Trophoblast cell (in vitro differentiated cells and primary cell): ENCODE data around the gene TSHZ2.
"Not testable (repeated sequence)": the region's sequence is repeated elsewhere in the genome, so short reads cannot be mapped to it uniquely, and the experiment has no call there.

Experiments
- DNase-seq, 2 donors: peaks; one replicate each; pipeline ENCODE4 v3.0.0-alpha.2; 2016
- H2AFZ ChIP-seq: 2 replicates; pipeline ENCODE4 v1.6.1; 2013; ENCODE audit warnings: low read length, moderate library complexity, mild to moderate bottlenecking; ENCODE audit not compliant: insufficient read depth, poor library complexity
- H2AK5ac ChIP-seq: 2 replicates; pipeline ENCODE4 v1.6.1; 2013; ENCODE audit warnings: mild to moderate bottlenecking, low read length
- H2BK120ac ChIP-seq: 2 replicates; pipeline ENCODE4 v1.6.1; 2013; ENCODE audit warnings: low read length, mild to moderate bottlenecking, moderate library complexity; ENCODE audit not compliant: insufficient read depth, poor library complexity
- H2BK12ac ChIP-seq: 2 replicates; pipeline ENCODE4 v1.6.1; 2013; ENCODE audit warnings: mild to moderate bottlenecking, low read length, moderate library complexity
- H2BK5ac ChIP-seq: 2 replicates; pipeline ENCODE4 v1.6.1; 2013; ENCODE audit warnings: low read length, low read depth, moderate library complexity, mild to moderate bottlenecking; ENCODE audit not compliant: poor library complexity
- H3K14ac ChIP-seq: 2 replicates; pipeline ENCODE4 v1.6.1; 2013; ENCODE audit warnings: mild to moderate bottlenecking, low read length
- H3K18ac ChIP-seq: 2 replicates; pipeline ENCODE4 v1.6.1; 2013; ENCODE audit warnings: mild to moderate bottlenecking, low read length
- H3K23ac ChIP-seq: 2 replicates; pipeline ENCODE4 v1.6.1; 2013; ENCODE audit warnings: low read length
- H3K27ac ChIP-seq: 2 replicates; pipeline ENCODE4 v1.5.1; 2013; ENCODE audit warnings: low read depth, mild to moderate bottlenecking, inconsistent platforms, low read length, moderate library complexity
- H3K27me3 ChIP-seq: 2 replicates; pipeline ENCODE4 v1.6.1; 2013; ENCODE audit warnings: inconsistent platforms, mild to moderate bottlenecking, low read length, moderate library complexity; ENCODE audit not compliant: insufficient read depth
- H3K36me3 ChIP-seq, 2 experiments: 1 replicate in 1 of 2; 2 replicates in 1 of 2; pipeline ENCODE4 v1.6.1; 2013; ENCODE audit warnings: low read length in 2 of 2, mild to moderate bottlenecking in 2 of 2, moderate library complexity in 1 of 2; ENCODE audit not compliant: insufficient read depth in 2 of 2, control insufficient read depth in 1 of 2
- H3K4ac ChIP-seq: 2 replicates; pipeline ENCODE4 v1.6.1; 2013; ENCODE audit warnings: low read depth, mild to moderate bottlenecking, low read length, moderate library complexity
- H3K4me1 ChIP-seq, 2 experiments: 1 replicate in 1 of 2; 2 replicates in 1 of 2; pipeline ENCODE4 v1.6.1; 2013; ENCODE audit warnings: low read length in 2 of 2, mild to moderate bottlenecking in 2 of 2, moderate library complexity in 1 of 2; ENCODE audit not compliant: insufficient read depth in 2 of 2, control insufficient read depth in 1 of 2
- H3K4me2 ChIP-seq: 2 replicates; pipeline ENCODE4 v1.6.1; 2013; ENCODE audit warnings: inconsistent platforms, mild to moderate bottlenecking, low read length, moderate library complexity
- H3K4me3 ChIP-seq: 2 replicates; pipeline ENCODE4 v1.5.1; 2013; ENCODE audit warnings: mild to moderate bottlenecking, low read depth, low read length, inconsistent platforms
- H3K79me1 ChIP-seq: one replicate; pipeline ENCODE4 v1.6.1; 2013; ENCODE audit warnings: low read length
- H3K79me2 ChIP-seq: 2 replicates; pipeline ENCODE4 v1.6.1; 2013; ENCODE audit warnings: low read length, mild to moderate bottlenecking; ENCODE audit not compliant: control insufficient read depth, insufficient read depth, poor library complexity
- H3K9ac ChIP-seq: 2 replicates; pipeline ENCODE4 v1.6.1; 2013; ENCODE audit warnings: mild to moderate bottlenecking, low read length
- H3K9me3 ChIP-seq: 2 replicates; pipeline ENCODE4 v1.6.1; 2013; ENCODE audit warnings: low read depth, mild to moderate bottlenecking, control low read depth, inconsistent platforms, low read length; ENCODE audit not compliant: insufficient read depth
- H4K12ac ChIP-seq: 2 replicates; pipeline ENCODE4 v1.6.1; 2013; ENCODE audit warnings: low read depth, mild to moderate bottlenecking, low read length, moderate library complexity
- H4K8ac ChIP-seq: 2 replicates; pipeline ENCODE4 v1.6.1; 2013; ENCODE audit warnings: low read depth, mild to moderate bottlenecking, low read length, moderate library complexity
- H4K91ac ChIP-seq: one replicate; pipeline ENCODE4 v1.6.1; 2013; ENCODE audit warnings: low read depth, mild to moderate bottlenecking, low read length, moderate library complexity
- WGBS: extraction: QIAGEN DNeasy Blood & Tissue Kit; methylation state at CpG from one replicate; pipeline ENCODE4 v1.1.7; 2013; ENCODE audit warnings: missing lambda C conversion rate; ENCODE audit not compliant: insufficient read length, insufficient coverage; ENCODE audit errors: extremely low coverage; 5-methylcytosine and 5-hydroxymethylcytosine counted together

The TSHZ2 gene

GRCh38 chr20:53434662-53435061 lies 462.5 kb downstream of the TSHZ2 start:
- no peak overlapping the region for H3K4ac ChIP-seq
- H2BK12ac ChIP-seq = no peak overlapping the region
- H2BK120ac ChIP-seq = no peak overlapping the region
- H3K79me2 ChIP-seq = no peaks in the 10 kb centered on the region
- no peaks in the 10 kb centered on the region for H3K79me1 ChIP-seq
- H3K23ac ChIP-seq = no peak overlapping the region
- no peak overlapping the region for H3K9ac ChIP-seq
- H2AFZ ChIP-seq = no peak overlapping the region
- H3K36me3 ChIP-seq = no peaks in the 10 kb centered on the region
- no peak for DNase-seq
- no peak overlapping the region for H2BK5ac ChIP-seq
- H4K91ac ChIP-seq = no peak overlapping the region
- H2AK5ac ChIP-seq = no peak overlapping the region
- no peak overlapping the region for H3K14ac ChIP-seq
- no peak overlapping the region for H3K27ac ChIP-seq
- H3K4me3 ChIP-seq = no peak overlapping the region
- no peak overlapping the region for H3K4me2 ChIP-seq
- H4K8ac ChIP-seq = no peak overlapping the region
- WGBS = no CpG with 5 or more reads among the region's 10 CpGs
- H3K4me1 ChIP-seq = no peaks in the 10 kb centered on the region
- no peaks in the 10 kb centered on the region for H3K9me3 ChIP-seq
- no peak overlapping the region for H4K12ac ChIP-seq
- H3K27me3 ChIP-seq = no peaks in the 10 kb centered on the region
- no peak overlapping the region for H3K18ac ChIP-seq

GRCh38 chr20:53436927-53437326 lies 464.8 kb downstream of the TSHZ2 start:
- no CpG with 5 or more reads among the region's 4 CpGs for WGBS
- not testable (repeated sequence) for H2BK12ac ChIP-seq, H3K4ac ChIP-seq, H3K27me3 ChIP-seq, H3K18ac ChIP-seq, H3K4me2 ChIP-seq, DNase-seq, H4K12ac ChIP-seq, H3K9me3 ChIP-seq, H4K8ac ChIP-seq, H3K36me3 ChIP-seq, H2AFZ ChIP-seq, H2BK5ac ChIP-seq, H3K4me1 ChIP-seq, H3K9ac ChIP-seq, H3K79me2 ChIP-seq, H2BK120ac ChIP-seq, H3K14ac ChIP-seq, H2AK5ac ChIP-seq, H3K4me3 ChIP-seq, H4K91ac ChIP-seq, H3K79me1 ChIP-seq, H3K23ac ChIP-seq, H3K27ac ChIP-seq

DNA sequence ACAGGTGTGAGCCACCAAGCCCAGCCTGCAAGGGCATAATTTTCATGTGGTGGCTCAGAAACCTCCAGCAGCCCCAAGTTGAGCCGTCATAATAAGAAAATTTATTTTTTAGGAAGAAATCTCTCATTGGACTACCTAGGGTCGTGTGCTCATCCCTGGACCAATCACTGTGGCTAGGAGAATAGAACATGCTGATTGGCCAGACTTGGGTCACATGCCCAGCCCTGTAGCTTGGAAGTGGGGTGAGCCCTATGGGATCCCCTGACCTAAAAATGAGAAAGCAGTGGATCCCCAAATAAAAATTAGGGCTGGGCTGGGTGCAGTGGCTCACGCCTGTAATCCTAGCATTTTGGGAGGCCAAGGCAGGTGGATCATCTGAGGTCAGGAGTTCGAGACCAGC lies 466.2 kb downstream of the TSHZ2 start:
- no peak for DNase-seq
- Histone ChIP-seq H3K9me3 (no peaks in the 10 kb centered on the region), H4K91ac (no peak overlapping the region), H3K14ac (no peak overlapping the region), H3K9ac (no peak overlapping the region), H3K18ac (no peak overlapping the region), H4K8ac (no peak overlapping the region), H3K36me3 (no peaks in the 10 kb centered on the region), H3K4me1 (no peaks in the 10 kb centered on the region), H3K4me2 (no peak overlapping the region), H3K79me2 (no peaks in the 10 kb centered on the region), H3K27me3 (no peaks in the 10 kb centered on the region), H3K23ac (no peak overlapping the region), H2BK120ac (no peak overlapping the region), H4K12ac (no peak overlapping the region), H3K27ac (no peak overlapping the region), H2BK5ac (no peak overlapping the region), H3K4ac (no peak overlapping the region), H3K79me1 (no peaks in the 10 kb centered on the region), H2AFZ (no peak overlapping the region), H3K4me3 (no peak overlapping the region), H2AK5ac (no peak overlapping the region), H2BK12ac (no peak overlapping the region)
- whole genome bisulfite sequencing = no CpG with 5 or more reads among the region's 4 CpGs

- no peak overlapping the region for H4K91ac ChIP-seq
- no peak overlapping the region for H3K9ac ChIP-seq
- no peak overlapping the region for H3K14ac ChIP-seq
- whole genome bisulfite sequencing = no CpG with 5 or more reads among the region's 1 CpG
- no peak overlapping the region for H2BK5ac ChIP-seq
- H3K23ac ChIP-seq = no peak overlapping the region
- H3K4me3 ChIP-seq = no peak overlapping the region
- H3K36me3 ChIP-seq = no peaks in the 10 kb centered on the region
- H3K27ac ChIP-seq = no peak overlapping the region
- H3K4ac ChIP-seq = no peak overlapping the region
- no peak overlapping the region for H4K12ac ChIP-seq
- no peaks in the 10 kb centered on the region for H3K27me3 ChIP-seq
- DNase-seq = no peak
- H2AK5ac ChIP-seq = no peak overlapping the region
- H4K8ac ChIP-seq = no peak overlapping the region
- H2AFZ ChIP-seq = no peak overlapping the region
- no peaks in the 10 kb centered on the region for H3K4me1 ChIP-seq
- no peaks in the 10 kb centered on the region for H3K9me3 ChIP-seq
- H3K79me1 ChIP-seq = no peaks in the 10 kb centered on the region
- H3K79me2 ChIP-seq = no peaks in the 10 kb centered on the region
- no peak overlapping the region for H2BK12ac ChIP-seq
- no peak overlapping the region for H3K18ac ChIP-seq
- no peak overlapping the region for H2BK120ac ChIP-seq
- H3K4me2 ChIP-seq = no peak overlapping the region
Observed at GRCh38 chr20:53439046-53439445, 466.9 kb downstream of the TSHZ2 start.
